ENCODE measurements around the gene MYO5B. TPM values are rescaled to one million over a fixed set of nuclear protein-coding genes. Genes with fewer than 3 reads are reported as not detected.

Gene MYO5B
- total RNA-seq, 1 experiment from 2014 or later, result 25.9 TPM

- ChIA-PET POLR2A (interaction anchor here (0.5 to 3.1 kb wide), 2 partner anchors 31 to 280 kb away, joined by 3 to 13 read pairs; no protein-coding TSS in a partner anchor), CTCF (interaction anchor here (0.6 to 0.9 kb wide), 2 partner anchors 18 to 940 kb away, joined by 3 read pairs; no protein-coding TSS in a partner anchor)
- Mint-ChIP-seq H3K4me1 (ENCODE audit: insufficient read depth, unreplicated experiment) (peaks cover 20% of the 10 kb centered on the region), H3K36me3 (ENCODE audit: insufficient read depth, unreplicated experiment) (no peaks in the 10 kb centered on the region), H3K4me3 (ENCODE audit: unreplicated experiment) (no peak overlapping the region), H3K9me3 (ENCODE audit: unreplicated experiment) (no peaks in the 10 kb centered on the region), H3K27me3 (ENCODE audit: insufficient read depth, unreplicated experiment) (no peaks in the 10 kb centered on the region), H3K27ac (ENCODE audit: low read depth, unreplicated experiment) (no peak overlapping the region)
- intact Hi-C loops (cut with micrococcal nuclease), result no loop called here
- no peak for DNase-seq (ENCODE audit: unreplicated experiment)
- BruUV-seq (replicated peaks), result no TSS peak
- TF ChIP-seq CTCF (IDR thresholded peaks at IDR 0.05; ENCODE audit: unreplicated experiment), result no peak
These were observed 352.3 kb downstream of the MYO5B start for GRCh38 chr18:49842656-49843055.

GRCh38 chr18:49841236-49842217, 353.4 kb downstream of the MYO5B start:
- no peaks in the 10 kb centered on the region for H3K27me3 Mint-ChIP-seq (ENCODE audit: insufficient read depth, unreplicated experiment)

GRCh38 chr18:49839012-49839411, 355.9 kb downstream of the MYO5B start:
- DNase-seq (ENCODE audit: unreplicated experiment), result peak; percentile 83
- Mint-ChIP-seq H3K27me3 (ENCODE audit: insufficient read depth, unreplicated experiment) (no peaks in the 10 kb centered on the region), H3K36me3 (ENCODE audit: insufficient read depth, unreplicated experiment) (no peaks in the 10 kb centered on the region), H3K27ac (ENCODE audit: low read depth, unreplicated experiment) (peak overlapping the region; percentile 77), H3K9me3 (ENCODE audit: unreplicated experiment) (no peaks in the 10 kb centered on the region), H3K4me1 (ENCODE audit: insufficient read depth, unreplicated experiment) (peaks cover 22% of the 10 kb centered on the region), H3K4me3 (ENCODE audit: unreplicated experiment) (no peak overlapping the region)
- no peak for TF ChIP-seq CTCF (IDR thresholded peaks at IDR 0.05; ENCODE audit: unreplicated experiment)
- ChIA-PET POLR2A (interaction anchor here (0.7 to 4.8 kb wide), 10 partner anchors 8 to 867 kb away, joined by 3 to 84 read pairs (median 4); partner anchors contain the start of gene ACAA2), CTCF (interaction anchor here (0.7 to 4.8 kb wide), 3 partner anchors 21 to 50 kb away, joined by 3 to 26 read pairs (median 4); no protein-coding TSS in a partner anchor)
- intact Hi-C loops (cut with micrococcal nuclease), result loop anchor here (1.0 kb wide), 1 partner anchor 25 kb away; no protein-coding TSS in a partner anchor
- no TSS peak for BruUV-seq (replicated peaks)

More at GRCh38 chr18:49841236-49842217, 353.4 kb downstream of the MYO5B start:
- Mint-ChIP-seq H3K4me3 (ENCODE audit: unreplicated experiment) (no peak overlapping the region), H3K9me3 (ENCODE audit: unreplicated experiment) (no peaks in the 10 kb centered on the region), H3K4me1 (ENCODE audit: insufficient read depth, unreplicated experiment) (peaks cover 16% of the 10 kb centered on the region), H3K27ac (ENCODE audit: low read depth, unreplicated experiment) (no peak overlapping the region), H3K36me3 (ENCODE audit: insufficient read depth, unreplicated experiment) (no peaks in the 10 kb centered on the region)
- CTCF ChIA-PET, result interaction anchor here (0.6 to 4.8 kb wide), 2 partner anchors 18 to 367 kb away, joined by 5 to 26 read pairs; no protein-coding TSS in a partner anchor
- TF ChIP-seq CTCF (IDR thresholded peaks at IDR 0.05; ENCODE audit: unreplicated experiment), result no peak
- no peak for DNase-seq (ENCODE audit: unreplicated experiment)
- BruUV-seq (replicated peaks), result no TSS peak
- POLR2A ChIA-PET, result interaction anchor here (0.7 to 4.8 kb wide), 3 partner anchors 8 to 30 kb away, joined by 3 to 54 read pairs (median 13); no protein-coding TSS in a partner anchor
- intact Hi-C loops (cut with micrococcal nuclease), result no loop called here

GRCh38 chr18:49838381-49838780, 356.6 kb downstream of the MYO5B start:
- no peak for TF ChIP-seq CTCF (IDR thresholded peaks at IDR 0.05; ENCODE audit: unreplicated experiment)
- ChIA-PET CTCF (interaction anchor here (1.4 to 4.8 kb wide), 2 partner anchors 21 to 50 kb away, joined by 4 to 26 read pairs; no protein-coding TSS in a partner anchor), POLR2A (interaction anchor here (0.7 to 4.8 kb wide), 15 partner anchors 9 to 866 kb away, joined by 3 to 84 read pairs (median 3); partner anchors contain the start of genes ACAA2 and MBD1)
- no peak for DNase-seq (ENCODE audit: unreplicated experiment)
- Mint-ChIP-seq H3K27ac (ENCODE audit: low read depth, unreplicated experiment) (peak overlapping the region; percentile 77), H3K9me3 (ENCODE audit: unreplicated experiment) (no peaks in the 10 kb centered on the region), H3K36me3 (ENCODE audit: insufficient read depth, unreplicated experiment) (no peaks in the 10 kb centered on the region), H3K4me3 (ENCODE audit: unreplicated experiment) (no peak overlapping the region), H3K4me1 (ENCODE audit: insufficient read depth, unreplicated experiment) (peaks cover 22% of the 10 kb centered on the region), H3K27me3 (ENCODE audit: insufficient read depth, unreplicated experiment) (no peaks in the 10 kb centered on the region)
- intact Hi-C loops (cut with micrococcal nuclease), result no loop called here
- BruUV-seq (replicated peaks), result no TSS peak
